PC-9 (cell line): ENCODE results near the gene ETFA. TPM values are rescaled to one million over a fixed set of nuclear protein-coding genes. Genes with fewer than 3 reads are reported as not detected.

Source experiments
- BruUV-seq: library from RNA; stranded (reverse); fragments of 400-500 nt; replicated peaks from 2 replicates; lab custom pipeline; 2021; lab: Mats Ljungman, UMichigan
- CTCF ChIA-PET: fragments of 300-600 bp; sonication (Branson Sonifier 250); formaldehyde crosslinking; loops from one replicate; lab custom pipeline; 2022; ENCODE audit warnings: antibody characterized with exemption; lab: Charles Lee
- POLR2A ChIA-PET: fragments of 300-600 bp; sonication (Branson Sonifier 250); formaldehyde crosslinking; loops from one replicate; lab custom pipeline; 2022; ENCODE audit warnings: antibody characterized with exemption; ENCODE audit not compliant: unreplicated experiment; lab: Charles Lee
- DNase-seq, 2 experiments: peaks; one replicate each; pipeline versions ENCODE4 v3.0.0 to v3.0.0-alpha.2; 2015 to 2022; ENCODE audit warnings: mixed read lengths in 1 of 2
- H2AFZ ChIP-seq: fragments of 200-600 bp; sonication (generic); 2 replicates; pipeline ENCODE4 v1.8.1; 2017; ENCODE audit warnings: antibody characterized with exemption
- H3F3A ChIP-seq: fragments of 200-600 bp; sonication (generic); 2 replicates; pipeline ENCODE4 v1.8.1; 2017; ENCODE audit warnings: antibody characterized with exemption, mild to moderate bottlenecking, low read depth; ENCODE audit not compliant: insufficient read depth
- H3K27ac ChIP-seq: fragments of 200-600 bp; sonication (generic); 2 replicates; pipeline ENCODE4 v1.6.1; 2016; ENCODE audit warnings: mixed run types
- H3K27me3 ChIP-seq: fragments of 200-600 bp; sonication (generic); 2 replicates; pipeline ENCODE4 v1.6.1; 2016; ENCODE audit warnings: low read depth, mixed run types; ENCODE audit not compliant: insufficient read depth
- H3K36me3 ChIP-seq: fragments of 200-600 bp; sonication (generic); 2 replicates; pipeline ENCODE4 v1.6.1; 2016; ENCODE audit warnings: low read depth, mixed run types
- H3K4me1 ChIP-seq: fragments of 200-600 bp; sonication (generic); replicated peaks from 2 replicates; pipeline ENCODE4 v1.6.1; 2016; ENCODE audit warnings: mixed run types; ENCODE audit not compliant: insufficient read depth
- H3K4me2 ChIP-seq: fragments of 200-600 bp; sonication (generic); 2 replicates; pipeline ENCODE4 v1.6.1; 2017; ENCODE audit warnings: mixed run types
- H3K4me3 ChIP-seq: fragments of 200-600 bp; sonication (generic); 2 replicates; pipeline ENCODE4 v1.6.1; 2016; ENCODE audit warnings: mixed run types
- H3K79me2 ChIP-seq: fragments of 200-600 bp; sonication (generic); 2 replicates; pipeline ENCODE4 v1.6.1; 2017; ENCODE audit warnings: low read depth, mixed run types
- H3K9me2 ChIP-seq: fragments of 200-600 bp; sonication (generic); 2 replicates; pipeline ENCODE4 v1.8.1; 2017; ENCODE audit warnings: mild to moderate bottlenecking; ENCODE audit not compliant: insufficient read depth
- H3K9me3 ChIP-seq: fragments of 200-600 bp; sonication (generic); 2 replicates; pipeline ENCODE4 v1.8.1; 2016; ENCODE audit warnings: low read depth; ENCODE audit not compliant: insufficient read depth
- H4K20me1 ChIP-seq: fragments of 200-600 bp; sonication (generic); 2 replicates; pipeline ENCODE4 v1.8.1; 2017; ENCODE audit not compliant: insufficient read depth
- CTCF ChIP-seq: fragments of 200-600 bp; sonication (generic); conservative IDR thresholded peaks from 2 replicates; pipeline ENCODE4 v1.6.1; 2017; ENCODE audit warnings: mixed run types, antibody characterized with exemption, mild to moderate bottlenecking, moderate library complexity
- EZH2 ChIP-seq: fragments of 200-600 bp; sonication (generic); IDR thresholded peaks from 2 replicates; pipeline ENCODE4 v1.8.0; 2017; ENCODE audit warnings: antibody characterized with exemption, low read depth
- intact Hi-C: fragments of 100-400 bp; cut with micrococcal nuclease; formaldehyde crosslinking; loops from one replicate; pipeline ENCODE4 v1.10.0; 2022; ENCODE audit not compliant: unreplicated experiment
- total RNA-seq: library from RNA; stranded (reverse); gene quantifications from 2 replicates; pipeline ENCODE4 v1.2.3, GENCODE V29; 2021

ETFA gene
- total RNA-seq, 1 experiment from 2014 or later = 187 TPM

- Histone ChIP-seq H3K79me2 (no peaks in the 10 kb centered on the region), H3F3A (0 out of 2 replicates have a peak, but pooled peaks cover 5% of the 10 kb centered on the region), H3K4me1 (peaks cover 11% of the 10 kb centered on the region), H3K4me3 (peak overlapping the region; percentile 45; the same call in 1 of the 2 replicates), H2AFZ (no peak overlapping the region), H3K9me3 (no peaks in the 10 kb centered on the region), H3K27ac (no peak overlapping the region), H4K20me1 (no peaks in the 10 kb centered on the region), H3K36me3 (no peaks in the 10 kb centered on the region), H3K4me2 (peak overlapping the region; percentile 84), H3K27me3 (no peaks in the 10 kb centered on the region), H3K9me2 (no peaks in the 10 kb centered on the region)
- intact Hi-C loops = loop anchor here (2.0 to 5.0 kb wide), 4 partner anchors 47 to 677 kb away; no protein-coding TSS in a partner anchor
- BruUV-seq = no TSS peak
- ChIA-PET POLR2A (no interaction called here), CTCF (interaction anchor here (0.6 to 0.7 kb wide), 2 partner anchors 27 to 51 kb away, joined by 3 read pairs; no protein-coding TSS in a partner anchor)
- TF ChIP-seq EZH2 (no peak), CTCF (no peak)
- no peak for DNase-seq
Observed at GRCh38 chr15:76190070-76190564, 121.2 kb downstream of the ETFA start.

DNA sequence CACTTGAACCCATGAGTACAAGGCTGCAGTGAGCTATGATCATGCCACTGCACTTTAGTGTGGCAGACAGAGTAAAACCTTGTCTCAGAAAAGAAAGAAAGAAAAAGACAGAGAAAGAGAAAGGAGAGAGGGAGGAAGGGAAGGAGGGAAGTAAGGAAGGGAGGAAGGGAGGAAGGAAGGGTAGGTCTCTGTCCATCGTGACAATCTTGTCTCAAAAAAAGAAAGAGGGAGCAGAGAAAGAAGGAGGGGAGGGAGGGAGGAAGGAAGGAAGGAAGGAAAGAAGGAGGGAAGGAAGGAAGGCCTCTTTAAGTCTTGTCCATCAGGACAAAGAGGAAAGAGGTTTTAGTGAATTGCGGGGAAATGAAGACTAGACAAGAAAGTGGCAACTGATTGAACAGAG, 122.2 kb downstream of the ETFA start:
- Histone ChIP-seq H3K9me2 (no peaks in the 10 kb centered on the region), H3K36me3 (no peaks in the 10 kb centered on the region), H3K9me3 (no peaks in the 10 kb centered on the region), H3K79me2 (no peaks in the 10 kb centered on the region), H3K4me3 (no peak overlapping the region), H3K27me3 (no peaks in the 10 kb centered on the region), H4K20me1 (no peaks in the 10 kb centered on the region), H3K4me1 (peaks cover 11% of the 10 kb centered on the region), H3K27ac (no peak overlapping the region), H3K4me2 (no peak overlapping the region), H3F3A (0 out of 2 replicates have a peak, but pooled peaks cover 5% of the 10 kb centered on the region), H2AFZ (no peak overlapping the region)
- no TSS peak for BruUV-seq
- TF ChIP-seq EZH2 (no peak), CTCF (no peak)
- intact Hi-C loops = no loop called here
- ChIA-PET CTCF (interaction anchor here (0.7 kb wide), 1 partner anchor 222 kb away, joined by 3 read pairs; no protein-coding TSS in a partner anchor), POLR2A (no interaction called here)
- DNase-seq = no peak

DNA sequence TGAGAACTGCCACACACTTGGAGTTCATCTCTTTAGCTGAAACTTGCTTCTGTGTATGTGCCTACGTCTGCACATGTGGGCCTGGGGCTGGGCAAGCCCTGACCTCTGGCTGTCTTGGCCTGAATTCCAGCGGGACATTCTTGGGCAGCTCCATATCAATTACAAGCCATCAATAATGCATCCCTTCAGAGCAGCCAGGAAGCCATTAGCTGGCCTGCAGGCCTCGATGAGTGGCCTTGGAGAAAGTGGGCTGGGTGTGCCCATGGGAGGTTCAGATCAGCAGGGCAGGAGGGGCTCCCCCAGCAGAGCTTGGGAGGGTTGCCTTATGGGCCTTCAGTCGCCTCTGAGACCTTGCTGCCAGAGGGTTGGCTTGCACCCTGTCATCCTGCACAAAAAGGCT, 124.1 kb downstream of the ETFA start:
- no TSS peak for BruUV-seq
- Histone ChIP-seq H3K27ac (no peak overlapping the region), H3K27me3 (no peaks in the 10 kb centered on the region), H2AFZ (no peak overlapping the region), H3K79me2 (no peaks in the 10 kb centered on the region), H3K9me3 (no peaks in the 10 kb centered on the region), H3K4me1 (peaks cover 11% of the 10 kb centered on the region), H3K4me3 (no peak overlapping the region), H3K9me2 (no peaks in the 10 kb centered on the region), H3K4me2 (no peak overlapping the region), H4K20me1 (no peaks in the 10 kb centered on the region), H3K36me3 (no peaks in the 10 kb centered on the region), H3F3A (0 out of 2 replicates have a peak, but pooled peaks cover 5% of the 10 kb centered on the region)
- TF ChIP-seq CTCF (no peak), EZH2 (no peak)
- DNase-seq = no peak
- intact Hi-C loops = no loop called here
- ChIA-PET CTCF (interaction anchor here (0.6 kb wide), 1 partner anchor 912 kb away, joined by 3 read pairs; no protein-coding TSS in a partner anchor), POLR2A (no interaction called here)
